ENCODE measurements around the gene ATG10.

The ATG10 gene

DNA sequence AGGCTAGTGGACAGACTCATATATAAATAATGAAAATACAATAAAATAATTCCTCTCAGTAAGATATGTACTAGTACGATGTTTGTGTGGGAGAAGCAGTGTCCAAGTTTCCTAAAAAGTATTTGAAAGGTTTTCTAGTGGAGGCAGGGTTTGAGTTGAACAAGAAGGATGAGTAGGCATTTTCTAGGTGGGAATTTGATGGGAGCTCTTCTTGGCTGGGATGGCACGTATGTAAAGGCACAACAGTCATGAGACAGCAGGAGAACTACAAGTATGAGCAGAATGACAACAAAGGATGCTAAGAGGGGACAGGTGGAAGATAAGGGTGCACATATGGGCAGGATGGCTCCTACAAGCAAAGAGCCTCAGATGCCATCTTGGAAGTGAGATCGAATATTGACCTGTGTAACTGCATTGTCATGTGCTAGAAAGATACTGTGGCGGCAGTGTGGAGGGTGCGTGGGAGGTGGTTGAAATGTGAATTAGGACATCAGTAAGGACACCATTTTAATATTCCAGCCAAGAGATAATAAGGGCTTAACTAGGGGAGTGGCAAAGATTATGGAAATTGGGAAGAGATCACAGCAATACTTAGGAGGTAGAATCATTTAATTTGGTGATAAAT lies 170.5 kb downstream of the ATG10 start:
- Histone ChIP-seq H3K27ac (ENCODE audit: low read length) (no peak overlapping the region), H4K20me1 (ENCODE audit: insufficient read depth, low read length) (no peaks in the 10 kb centered on the region)

GRCh38 chr5:82142928-82143577 lies 171.2 kb downstream of the ATG10 start:
- no peak overlapping the region for H3K27ac ChIP-seq (ENCODE audit: low read length)
- 0 out of 2 replicates have a peak, but pooled peaks cover 7% of the 10 kb centered on the region for H3K79me2 ChIP-seq (ENCODE audit: insufficient read depth, low read length)
- H3K36me3 ChIP-seq (ENCODE audit: insufficient read depth, low read length): 0 out of 2 replicates have a peak, but pooled peaks cover 4% of the 10 kb centered on the region
- no peaks in the 10 kb centered on the region for H3K27me3 ChIP-seq (ENCODE audit: insufficient read depth, low read length, poor library complexity)
- no peak overlapping the region for H2AFZ ChIP-seq (ENCODE audit: low read depth, low read length)
- H3K9ac ChIP-seq (ENCODE audit: low read depth, low read length): no peak overlapping the region
- H3K4me1 ChIP-seq (ENCODE audit: insufficient read depth, low read length): no peaks in the 10 kb centered on the region
- peaks cover 7% of the 10 kb centered on the region for H3K9me3 ChIP-seq (ENCODE audit: insufficient read depth, low read length, severe bottlenecking)
- ATAC-seq (ENCODE audit: insufficient read depth, low read depth) (peak; percentile 12; the same call in 1 of the 3 replicates), DNase-seq (no peak)
- no peak for TF ChIP-seq EZH2 (IDR thresholded peaks at IDR 0.05; ENCODE audit: borderline replicate concordance, low read depth, low read length, severe bottlenecking)
- TF ChIP-seq, protein P1, sequence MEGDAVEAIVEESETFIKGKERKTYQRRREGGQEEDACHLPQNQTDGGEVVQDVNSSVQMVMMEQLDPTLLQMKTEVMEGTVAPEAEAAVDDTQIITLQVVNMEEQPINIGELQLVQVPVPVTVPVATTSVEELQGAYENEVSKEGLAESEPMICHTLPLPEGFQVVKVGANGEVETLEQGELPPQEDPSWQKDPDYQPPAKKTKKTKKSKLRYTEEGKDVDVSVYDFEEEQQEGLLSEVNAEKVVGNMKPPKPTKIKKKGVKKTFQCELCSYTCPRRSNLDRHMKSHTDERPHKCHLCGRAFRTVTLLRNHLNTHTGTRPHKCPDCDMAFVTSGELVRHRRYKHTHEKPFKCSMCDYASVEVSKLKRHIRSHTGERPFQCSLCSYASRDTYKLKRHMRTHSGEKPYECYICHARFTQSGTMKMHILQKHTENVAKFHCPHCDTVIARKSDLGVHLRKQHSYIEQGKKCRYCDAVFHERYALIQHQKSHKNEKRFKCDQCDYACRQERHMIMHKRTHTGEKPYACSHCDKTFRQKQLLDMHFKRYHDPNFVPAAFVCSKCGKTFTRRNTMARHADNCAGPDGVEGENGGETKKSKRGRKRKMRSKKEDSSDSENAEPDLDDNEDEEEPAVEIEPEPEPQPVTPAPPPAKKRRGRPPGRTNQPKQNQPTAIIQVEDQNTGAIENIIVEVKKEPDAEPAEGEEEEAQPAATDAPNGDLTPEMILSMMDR (IDR thresholded peaks at IDR 0.05; ENCODE audit: borderline replicate concordance, extremely low read depth, low read length, poor library complexity, severe bottlenecking): no peak
- no peak overlapping the region for H3K4me2 ChIP-seq (ENCODE audit: insufficient read depth, low read length)
- H4K20me1 ChIP-seq (ENCODE audit: insufficient read depth, low read length): no peaks in the 10 kb centered on the region
- H3K4me3 ChIP-seq (ENCODE audit: low read depth in 1 of 2, low read length in 2 of 2): no peak overlapping the region

More for the DNA sequence above, 170.5 kb downstream of the ATG10 start:
- H3K79me2 ChIP-seq (ENCODE audit: insufficient read depth, low read length): peaks cover 7% of the 10 kb centered on the region; the same call in 1 of the 2 replicates
- no peak overlapping the region for H3K4me3 ChIP-seq (ENCODE audit: low read depth in 1 of 2, low read length in 2 of 2)
- no peaks in the 10 kb centered on the region for H3K4me1 ChIP-seq (ENCODE audit: insufficient read depth, low read length)
- H3K36me3 ChIP-seq (ENCODE audit: insufficient read depth, low read length): peaks cover 11% of the 10 kb centered on the region
- DNase-seq (no peak), ATAC-seq (ENCODE audit: insufficient read depth, low read depth) (no peak)
- H3K9me3 ChIP-seq (ENCODE audit: insufficient read depth, low read length, severe bottlenecking): peaks cover 12% of the 10 kb centered on the region
- H2AFZ ChIP-seq (ENCODE audit: low read depth, low read length): no peak overlapping the region
- H3K9ac ChIP-seq (ENCODE audit: low read depth, low read length): no peak overlapping the region
- TF ChIP-seq, protein P1 (IDR thresholded peaks at IDR 0.05; ENCODE audit: borderline replicate concordance, extremely low read depth, low read length, poor library complexity, severe bottlenecking): no peak
- TF ChIP-seq EZH2 (IDR thresholded peaks at IDR 0.05; ENCODE audit: borderline replicate concordance, low read depth, low read length, severe bottlenecking): no peak
- H3K27me3 ChIP-seq (ENCODE audit: insufficient read depth, low read length, poor library complexity): no peaks in the 10 kb centered on the region
- no peak overlapping the region for H3K4me2 ChIP-seq (ENCODE audit: insufficient read depth, low read length)

DNA sequence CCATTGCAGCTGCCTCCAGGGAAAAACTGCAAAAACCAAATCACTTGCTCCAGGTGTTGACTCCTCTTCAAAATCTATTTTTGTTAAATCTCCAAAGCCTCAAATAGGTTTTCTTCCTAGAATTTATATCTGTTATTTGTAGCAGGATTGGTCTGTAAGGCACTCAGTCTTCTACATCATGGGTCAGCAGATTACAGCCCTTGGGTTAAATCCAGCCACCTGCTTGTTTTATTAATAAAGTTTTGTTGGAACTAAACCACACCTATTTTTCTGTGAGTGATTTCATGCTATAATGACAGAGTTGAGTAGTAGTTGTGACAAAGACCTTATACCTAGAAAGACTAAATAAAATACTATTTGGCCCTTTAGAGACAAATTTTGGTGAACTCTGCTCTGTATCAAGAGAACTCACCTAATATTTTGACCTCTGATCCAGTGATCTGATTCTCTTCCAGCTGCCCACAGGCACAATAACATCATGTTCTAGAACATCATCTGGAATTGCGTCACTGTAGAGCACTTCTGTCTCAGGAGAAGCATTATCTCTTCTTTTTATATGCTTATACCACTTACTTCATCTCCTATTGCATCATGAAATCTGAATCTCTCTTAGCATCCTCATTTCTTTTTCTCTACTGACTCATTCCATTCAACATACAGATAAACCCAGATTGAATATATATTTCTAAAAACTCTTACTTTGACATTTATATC lies 176.2 kb downstream of the ATG10 start:
- Histone ChIP-seq H3K27ac (ENCODE audit: low read length) (no peak overlapping the region), H3K36me3 (ENCODE audit: insufficient read depth, low read length) (no peaks in the 10 kb centered on the region)
- no peak for DNase-seq

More for the DNA sequence above, 176.2 kb downstream of the ATG10 start:
- Histone ChIP-seq H3K79me2 (ENCODE audit: insufficient read depth, low read length) (0 out of 2 replicates have a peak, but pooled peaks cover 3% of the 10 kb centered on the region), H3K9me3 (ENCODE audit: insufficient read depth, low read length, severe bottlenecking) (no peaks in the 10 kb centered on the region), H3K4me3 (ENCODE audit: low read depth in 1 of 2, low read length in 2 of 2) (no peak overlapping the region), H3K4me1 (ENCODE audit: insufficient read depth, low read length) (no peaks in the 10 kb centered on the region), H3K9ac (ENCODE audit: low read depth, low read length) (no peak overlapping the region), H3K27me3 (ENCODE audit: insufficient read depth, low read length, poor library complexity) (no peaks in the 10 kb centered on the region), H3K4me2 (ENCODE audit: insufficient read depth, low read length) (no peak overlapping the region), H2AFZ (ENCODE audit: low read depth, low read length) (no peak overlapping the region), H4K20me1 (ENCODE audit: insufficient read depth, low read length) (no peaks in the 10 kb centered on the region)
- TF ChIP-seq, protein P1 (IDR thresholded peaks at IDR 0.05; ENCODE audit: borderline replicate concordance, extremely low read depth, low read length, poor library complexity, severe bottlenecking): no peak
- ATAC-seq (ENCODE audit: insufficient read depth, low read depth): no peak
